SH-SY5Y (cell line): ENCODE data around the gene ARHGAP28.

Experiments used
- GATA2 ChIP-seq: IDR thresholded peaks from 2 replicates; pipeline ENCODE4 v1.6.1; 2011; ENCODE audit warnings: mild to moderate bottlenecking, low read depth, low read length
- GATA3 ChIP-seq: IDR thresholded peaks from 2 replicates; pipeline ENCODE4 v1.6.1; 2011; ENCODE audit warnings: low read depth, mild to moderate bottlenecking, low read length, moderate library complexity

DNA sequence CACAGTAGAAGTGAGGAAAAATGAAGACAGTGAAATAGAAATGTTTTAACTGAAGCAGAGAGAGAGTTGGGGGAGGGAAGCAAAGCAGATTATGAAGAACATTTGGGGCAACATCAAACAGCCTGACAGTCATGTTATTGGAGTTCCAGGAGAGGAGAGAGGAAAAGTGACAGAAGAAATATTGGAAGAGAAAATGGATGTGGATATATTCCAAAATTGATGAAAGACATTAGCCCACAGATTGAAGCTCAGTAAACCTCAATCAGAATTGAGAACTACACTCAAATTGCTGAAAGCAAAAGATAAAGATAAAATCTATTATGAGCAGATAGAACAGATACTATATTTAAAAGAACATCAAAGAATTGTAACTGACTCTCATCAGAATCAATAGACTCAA lies 90.8 kb downstream of the ARHGAP28 start:
- no peak for TF ChIP-seq GATA3
- TF ChIP-seq GATA2: no peak
